HG03354 (cell line): Measurements from ENCODE around the gene MBOAT1.

ENCODE experiments used
- ATAC-seq: cut with Tn5 transposase; IDR thresholded peaks from one replicate; pipeline ENCODE4 v1.9.1; 2021; ENCODE audit warnings: mild to moderate bottlenecking; ENCODE audit not compliant: unreplicated experiment, poor library complexity, severe bottlenecking

The MBOAT1 gene

GRCh38 chr6:20113649-20114224 lies 98.5 kb downstream of the MBOAT1 start:
- ATAC-seq = no peak

- ATAC-seq = no peak
Measured at GRCh38 chr6:20112841-20113240, 99.4 kb downstream of the MBOAT1 start.

GRCh38 chr6:20112241-20112640 lies 100.0 kb downstream of the MBOAT1 start:
- no peak for ATAC-seq

- ATAC-seq = no peak
Measured at GRCh38 chr6:20110478-20110877, 101.8 kb downstream of the MBOAT1 start.

- no peak for ATAC-seq
Measured at GRCh38 chr6:20109526-20109925, 102.7 kb downstream of the MBOAT1 start.

- ATAC-seq = no peak
Measured at GRCh38 chr6:20105838-20106237, 106.4 kb downstream of the MBOAT1 start.

GRCh38 chr6:20104696-20105095 lies 107.6 kb downstream of the MBOAT1 start:
- no peak for ATAC-seq

- no peak for ATAC-seq
Measured at GRCh38 chr6:20102397-20103073, 109.7 kb downstream of the MBOAT1 start.

GRCh38 chr6:20099156-20099555 lies 113.1 kb downstream of the MBOAT1 start:
- ATAC-seq = no peak

- ATAC-seq = no peak
Measured at GRCh38 chr6:20098267-20098876, 113.9 kb downstream of the MBOAT1 start.

GRCh38 chr6:20096536-20096935 lies 115.7 kb downstream of the MBOAT1 start:
- no peak for ATAC-seq

GRCh38 chr6:20095436-20095835 lies 116.8 kb downstream of the MBOAT1 start:
- no peak for ATAC-seq

GRCh38 chr6:20092071-20092566 lies 120.2 kb downstream of the MBOAT1 start:
- peak; percentile 69 for ATAC-seq

- no peak for ATAC-seq
Measured at GRCh38 chr6:20086992-20087391, 125.3 kb downstream of the MBOAT1 start.

- no peak for ATAC-seq
Measured at GRCh38 chr6:20085817-20086216, 126.5 kb downstream of the MBOAT1 start.

GRCh38 chr6:20084411-20084810 lies 127.9 kb downstream of the MBOAT1 start:
- no peak for ATAC-seq

- no peak for ATAC-seq
Measured at GRCh38 chr6:20071998-20072397, 140.3 kb downstream of the MBOAT1 start.

- no peak for ATAC-seq
Measured at GRCh38 chr6:20070047-20070446, 142.2 kb downstream of the MBOAT1 start.

- ATAC-seq = no peak
Measured at GRCh38 chr6:20069021-20069522, 143.2 kb downstream of the MBOAT1 start.

GRCh38 chr6:20068421-20068988 lies 143.8 kb downstream of the MBOAT1 start:
- no peak for ATAC-seq

GRCh38 chr6:20061952-20062351 lies 150.3 kb downstream of the MBOAT1 start:
- peak; percentile 75 for ATAC-seq
